Progenitor cell of endocrine pancreas (in vitro differentiated cells): ENCODE measurements around the gene EXOG. TPM values are rescaled to one million over a fixed set of nuclear protein-coding genes. Genes with fewer than 3 reads are reported as not detected.

Experiments used
- DNase-seq: peaks from one replicate; pipeline ENCODE4 v3.0.0; 2021; ENCODE audit warnings: low spot score; ENCODE audit not compliant: unreplicated experiment
- H3K27ac Mint-ChIP-seq: 2 replicates; pipeline ENCODE4 v1.8.0; 2021; ENCODE audit warnings: mild to moderate bottlenecking, moderate library complexity, mixed read lengths
- H3K27me3 Mint-ChIP-seq: 2 replicates; pipeline ENCODE4 v1.8.0; 2021; ENCODE audit warnings: mixed read lengths
- H3K36me3 Mint-ChIP-seq: 2 replicates; pipeline ENCODE4 v1.8.0; 2022; ENCODE audit warnings: mixed read lengths; ENCODE audit not compliant: insufficient read depth
- H3K4me1 Mint-ChIP-seq: 2 replicates; pipeline ENCODE4 v1.8.0; 2021; ENCODE audit warnings: low read depth, mixed read lengths
- H3K4me3 Mint-ChIP-seq: 2 replicates; pipeline ENCODE4 v1.8.0; 2021; ENCODE audit warnings: low read depth, mild to moderate bottlenecking, moderate library complexity, mixed read lengths
- H3K9me3 Mint-ChIP-seq: 2 replicates; pipeline ENCODE4 v1.8.0; 2021; ENCODE audit warnings: low read depth, mixed read lengths
- total RNA-seq: library from RNA; stranded (reverse); gene quantifications from 2 replicates; pipeline ENCODE4 v1.2.1, GENCODE V29; 2021
- TF ChIP-seq, protein P1 (sequence below): fragments of 200-600 bp; sonication (generic); IDR thresholded peaks from one replicate; pipeline ENCODE4 v1.5.0; 2021; ENCODE audit warnings: antibody characterized with exemption, mild to moderate bottlenecking; ENCODE audit not compliant: unreplicated experiment

Gene EXOG
- total RNA-seq, 1 donor from 2014 or later: 15.2 TPM

DNA sequence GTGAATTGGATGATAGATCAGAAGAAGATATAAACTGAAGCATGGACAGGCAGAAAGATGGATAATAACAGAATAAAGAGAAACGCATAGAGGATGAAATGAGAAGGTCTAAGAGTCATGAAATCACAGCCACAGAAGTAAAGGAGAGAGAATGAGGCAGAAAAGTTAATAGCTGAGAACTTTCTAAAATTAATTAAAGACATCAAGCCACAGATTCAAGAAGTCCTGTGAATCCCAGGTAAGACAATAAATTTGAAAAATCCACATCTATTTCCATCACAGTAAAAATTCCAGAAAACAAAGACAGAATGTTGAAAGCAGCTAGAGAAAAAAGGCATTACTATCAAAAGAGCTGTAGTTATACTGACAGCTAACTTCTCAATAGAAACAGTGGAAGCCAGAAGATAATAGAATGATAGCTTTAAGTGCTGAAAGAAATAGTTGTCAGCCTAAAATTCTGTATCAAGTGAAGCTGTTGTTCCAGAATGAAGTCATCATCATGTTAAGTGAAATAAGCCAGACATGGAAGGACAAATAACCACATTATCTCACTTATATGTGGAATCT, 30.5 kb upstream of the EXOG start:
- H3K4me3 Mint-ChIP-seq: no peak overlapping the region
- H3K9me3 Mint-ChIP-seq: peaks cover 45% of the 10 kb centered on the region
- H3K27me3 Mint-ChIP-seq: no peaks in the 10 kb centered on the region
- H3K4me1 Mint-ChIP-seq: peaks cover 3% of the 10 kb centered on the region
- no peak for DNase-seq
- TF ChIP-seq, protein P1, sequence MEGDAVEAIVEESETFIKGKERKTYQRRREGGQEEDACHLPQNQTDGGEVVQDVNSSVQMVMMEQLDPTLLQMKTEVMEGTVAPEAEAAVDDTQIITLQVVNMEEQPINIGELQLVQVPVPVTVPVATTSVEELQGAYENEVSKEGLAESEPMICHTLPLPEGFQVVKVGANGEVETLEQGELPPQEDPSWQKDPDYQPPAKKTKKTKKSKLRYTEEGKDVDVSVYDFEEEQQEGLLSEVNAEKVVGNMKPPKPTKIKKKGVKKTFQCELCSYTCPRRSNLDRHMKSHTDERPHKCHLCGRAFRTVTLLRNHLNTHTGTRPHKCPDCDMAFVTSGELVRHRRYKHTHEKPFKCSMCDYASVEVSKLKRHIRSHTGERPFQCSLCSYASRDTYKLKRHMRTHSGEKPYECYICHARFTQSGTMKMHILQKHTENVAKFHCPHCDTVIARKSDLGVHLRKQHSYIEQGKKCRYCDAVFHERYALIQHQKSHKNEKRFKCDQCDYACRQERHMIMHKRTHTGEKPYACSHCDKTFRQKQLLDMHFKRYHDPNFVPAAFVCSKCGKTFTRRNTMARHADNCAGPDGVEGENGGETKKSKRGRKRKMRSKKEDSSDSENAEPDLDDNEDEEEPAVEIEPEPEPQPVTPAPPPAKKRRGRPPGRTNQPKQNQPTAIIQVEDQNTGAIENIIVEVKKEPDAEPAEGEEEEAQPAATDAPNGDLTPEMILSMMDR: no peak
- H3K27ac Mint-ChIP-seq: peak overlapping the region; percentile 8
- peaks cover 41% of the 10 kb centered on the region for H3K36me3 Mint-ChIP-seq

- Mint-ChIP-seq H3K4me1 (peaks cover 3% of the 10 kb centered on the region), H3K36me3 (peaks cover 42% of the 10 kb centered on the region), H3K9me3 (peaks cover 43% of the 10 kb centered on the region), H3K27me3 (no peaks in the 10 kb centered on the region), H3K27ac (no peak overlapping the region), H3K4me3 (no peak overlapping the region)
- no peak for DNase-seq
- TF ChIP-seq, protein P1: no peak
Measured at GRCh38 chr3:38468765-38469164, 27.4 kb upstream of the EXOG start.

DNA sequence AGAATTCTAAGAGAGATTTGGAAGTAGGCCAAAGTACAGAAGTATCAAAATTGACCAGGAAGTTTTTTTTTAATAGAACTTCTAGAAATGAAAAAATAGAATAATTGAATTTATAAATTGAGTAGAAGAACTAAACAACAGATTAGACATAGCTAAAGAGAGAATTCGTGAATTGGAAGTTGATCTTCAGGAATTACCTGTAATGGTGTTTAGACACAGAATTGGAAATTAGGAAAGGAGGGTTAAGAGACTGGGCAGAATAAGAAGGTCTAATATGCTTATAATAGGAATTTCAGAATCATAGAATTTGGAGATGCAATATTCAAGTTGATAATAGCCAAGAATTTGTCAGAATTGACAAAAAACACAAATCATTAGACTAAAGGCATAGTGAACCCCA, 26.3 kb upstream of the EXOG start:
- TF ChIP-seq, protein P1: no peak
- H3K4me1 Mint-ChIP-seq: peaks cover 5% of the 10 kb centered on the region
- no peak overlapping the region for H3K4me3 Mint-ChIP-seq
- no peak overlapping the region for H3K27ac Mint-ChIP-seq
- H3K9me3 Mint-ChIP-seq: peaks cover 39% of the 10 kb centered on the region
- no peaks in the 10 kb centered on the region for H3K27me3 Mint-ChIP-seq
- no peak for DNase-seq
- peaks cover 39% of the 10 kb centered on the region for H3K36me3 Mint-ChIP-seq

DNA sequence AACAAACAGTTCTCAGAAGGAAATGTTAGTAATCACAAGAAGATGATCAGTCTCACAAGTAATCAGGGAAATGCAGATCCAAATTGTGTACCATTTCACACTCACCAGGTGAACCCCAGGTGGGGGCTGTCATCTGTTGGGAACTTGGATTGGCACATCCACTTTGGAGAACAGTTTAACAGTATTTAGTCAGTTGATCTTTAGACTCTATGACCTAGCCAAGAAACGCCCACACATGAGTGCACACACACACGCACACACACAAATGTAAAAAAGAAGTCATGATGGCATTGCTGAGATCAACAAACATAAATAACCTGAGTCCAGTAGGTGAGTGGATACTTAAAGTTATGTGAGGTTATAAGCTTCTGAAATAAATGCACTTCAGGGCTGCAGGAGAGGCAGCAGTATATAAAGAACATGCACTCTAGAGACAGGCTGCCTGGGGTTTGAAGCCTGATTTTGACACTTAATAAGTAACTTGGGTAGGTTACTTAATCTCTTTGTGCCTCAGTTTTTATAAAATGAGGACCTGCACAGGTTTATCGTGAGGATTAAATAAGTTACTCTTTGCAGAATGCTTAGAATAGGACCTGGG, 24.8 kb upstream of the EXOG start:
- Mint-ChIP-seq H3K4me1 (peaks cover 7% of the 10 kb centered on the region), H3K4me3 (no peak overlapping the region), H3K27me3 (no peaks in the 10 kb centered on the region), H3K36me3 (peaks cover 30% of the 10 kb centered on the region), H3K9me3 (peaks cover 30% of the 10 kb centered on the region), H3K27ac (no peak overlapping the region)
- DNase-seq: no peak
- TF ChIP-seq, protein P1: no peak

GRCh38 chr3:38472342-38472741, 23.8 kb upstream of the EXOG start:
- no peak for DNase-seq
- H3K36me3 Mint-ChIP-seq: peaks cover 25% of the 10 kb centered on the region
- H3K4me3 Mint-ChIP-seq: no peak overlapping the region
- TF ChIP-seq, protein P1: no peak
- H3K4me1 Mint-ChIP-seq: peaks cover 7% of the 10 kb centered on the region
- no peaks in the 10 kb centered on the region for H3K27me3 Mint-ChIP-seq
- H3K9me3 Mint-ChIP-seq: peaks cover 25% of the 10 kb centered on the region
- no peak overlapping the region for H3K27ac Mint-ChIP-seq
